Stromal cell of bone marrow (primary cell): Measurements from ENCODE around the gene CRB2.

ENCODE experiments used
- DNase-seq: peaks from one replicate; pipeline ENCODE4 v3.0.0-alpha.2; 2012; ENCODE audit warnings: low read depth

The CRB2 gene

DNA sequence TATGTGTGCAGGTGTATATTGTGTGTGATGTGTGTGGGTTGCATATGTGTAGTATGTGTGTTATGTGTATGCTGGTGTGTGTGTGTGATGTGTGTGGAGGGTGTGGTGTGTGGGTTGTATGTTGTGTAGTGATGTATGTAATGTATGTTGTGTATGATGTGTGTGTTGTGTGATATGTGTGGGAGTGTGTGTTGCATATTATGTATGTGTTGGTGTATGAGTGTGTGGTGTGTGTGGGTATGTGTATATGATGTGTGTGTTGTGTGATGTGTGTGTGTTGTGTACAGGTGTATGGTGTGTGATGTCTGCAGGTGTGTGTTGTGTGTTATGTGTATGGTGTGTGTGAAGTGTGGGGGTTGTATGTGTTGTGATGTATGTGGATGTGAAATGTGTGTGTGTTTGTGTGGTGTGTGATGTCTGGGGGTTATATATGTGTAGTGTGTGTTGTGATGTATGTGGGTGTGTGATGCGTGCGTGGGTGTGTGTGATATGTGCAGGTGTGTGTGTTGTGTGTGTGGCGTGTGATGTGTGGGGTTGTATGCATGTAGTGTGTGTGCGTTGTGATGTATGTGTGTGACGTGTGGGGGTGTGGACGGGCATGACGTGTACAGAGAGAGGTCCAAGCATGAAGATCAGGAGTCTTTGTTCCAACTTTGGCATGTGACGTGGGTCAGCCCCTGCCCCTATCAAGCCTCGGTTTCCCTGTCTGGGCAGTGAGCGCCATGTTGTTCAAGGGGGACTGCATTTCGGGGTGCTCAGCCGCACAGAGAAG lies 8.5 kb upstream of the CRB2 start:
- no peak for DNase-seq

DNA sequence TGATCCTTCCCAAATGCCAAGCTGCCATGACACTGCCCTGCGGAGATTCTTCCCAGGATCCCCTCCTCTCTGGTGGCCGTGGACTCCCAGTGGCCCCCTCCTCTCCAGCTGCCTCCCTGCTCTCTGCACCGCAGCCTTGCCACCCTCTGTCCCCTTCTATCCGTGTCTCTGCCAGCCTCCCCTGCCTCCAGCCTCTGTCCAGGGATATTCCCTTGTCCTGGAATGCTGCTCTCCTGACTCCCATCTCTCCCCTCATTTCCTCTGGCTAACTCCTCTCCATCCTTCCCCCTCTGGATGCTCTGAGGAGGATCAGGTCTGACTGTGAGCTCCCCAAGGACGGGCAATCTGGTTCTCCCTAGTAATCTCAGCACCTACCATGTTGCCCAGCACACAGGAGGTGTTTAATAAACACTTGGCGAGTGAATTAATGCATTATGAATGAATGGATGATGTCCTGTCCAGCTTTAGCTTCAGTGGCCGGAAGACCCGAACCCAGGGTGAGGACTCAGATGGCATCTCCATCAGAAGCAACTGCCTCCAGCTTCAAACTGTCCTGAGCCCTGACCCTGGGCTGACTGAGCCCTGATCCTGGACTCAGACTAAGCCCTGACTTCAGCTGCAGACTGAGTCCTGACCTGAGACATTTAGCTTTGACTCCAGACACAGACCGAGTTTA lies 7.5 kb upstream of the CRB2 start:
- DNase-seq = no peak

DNA sequence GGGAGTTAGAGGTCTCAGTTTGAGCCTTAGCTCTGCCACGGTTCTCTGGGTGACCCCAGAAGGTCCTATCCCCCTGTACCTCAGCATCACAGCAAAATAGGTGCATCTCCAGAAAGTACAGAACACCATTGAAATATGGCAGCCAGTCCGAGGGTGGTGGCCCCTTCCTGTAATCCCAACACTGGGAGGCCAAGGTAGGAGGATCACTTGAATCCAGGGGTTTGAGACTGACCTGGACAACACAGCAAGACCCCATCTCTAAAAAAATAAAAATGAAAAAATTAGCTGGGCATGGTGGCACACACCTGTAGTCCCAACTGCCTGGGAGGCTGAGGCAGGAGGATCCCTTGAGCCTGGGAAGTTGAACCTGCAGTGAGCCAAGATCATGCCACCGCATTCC lies 7.0 kb upstream of the CRB2 start:
- DNase-seq = no peak

DNA sequence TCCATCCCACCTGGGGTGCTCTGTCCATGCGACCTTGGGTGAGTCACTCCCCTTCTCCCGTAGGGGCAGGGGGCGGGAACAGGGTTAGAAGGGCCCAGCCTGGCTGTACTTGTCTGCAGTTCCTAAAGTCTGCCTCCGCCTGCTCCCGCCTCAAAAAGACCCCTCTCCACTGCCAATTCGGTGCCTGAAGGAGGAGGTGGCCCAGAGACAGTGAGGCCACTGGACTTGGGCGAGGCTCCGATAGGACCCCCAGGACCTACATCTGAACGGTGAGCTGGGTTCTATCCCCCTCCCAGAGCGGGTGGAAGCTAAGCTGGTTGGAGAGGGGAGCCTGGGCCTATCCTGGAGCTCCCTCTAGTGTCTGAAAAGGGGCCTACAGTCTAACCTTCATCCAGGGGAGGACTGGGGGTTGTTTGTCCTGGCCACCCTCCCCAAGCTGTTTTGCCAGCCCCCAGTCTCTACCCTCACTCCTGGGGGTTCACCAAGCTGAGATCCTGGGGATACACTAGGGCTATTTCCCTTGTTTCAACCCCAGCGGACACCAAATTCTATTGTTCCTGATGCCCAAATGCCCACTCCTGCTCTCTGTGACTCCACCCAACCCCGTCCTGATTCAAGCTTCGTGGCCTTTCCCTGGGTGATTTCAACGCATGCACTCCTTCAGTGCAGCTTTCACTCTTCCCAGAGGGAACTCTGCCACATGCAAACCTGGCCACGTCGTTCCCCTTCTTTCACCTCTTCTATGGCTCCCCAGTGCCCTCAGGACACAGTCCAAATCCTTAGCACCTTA lies 6.1 kb upstream of the CRB2 start:
- peak; percentile 27 for DNase-seq

DNA sequence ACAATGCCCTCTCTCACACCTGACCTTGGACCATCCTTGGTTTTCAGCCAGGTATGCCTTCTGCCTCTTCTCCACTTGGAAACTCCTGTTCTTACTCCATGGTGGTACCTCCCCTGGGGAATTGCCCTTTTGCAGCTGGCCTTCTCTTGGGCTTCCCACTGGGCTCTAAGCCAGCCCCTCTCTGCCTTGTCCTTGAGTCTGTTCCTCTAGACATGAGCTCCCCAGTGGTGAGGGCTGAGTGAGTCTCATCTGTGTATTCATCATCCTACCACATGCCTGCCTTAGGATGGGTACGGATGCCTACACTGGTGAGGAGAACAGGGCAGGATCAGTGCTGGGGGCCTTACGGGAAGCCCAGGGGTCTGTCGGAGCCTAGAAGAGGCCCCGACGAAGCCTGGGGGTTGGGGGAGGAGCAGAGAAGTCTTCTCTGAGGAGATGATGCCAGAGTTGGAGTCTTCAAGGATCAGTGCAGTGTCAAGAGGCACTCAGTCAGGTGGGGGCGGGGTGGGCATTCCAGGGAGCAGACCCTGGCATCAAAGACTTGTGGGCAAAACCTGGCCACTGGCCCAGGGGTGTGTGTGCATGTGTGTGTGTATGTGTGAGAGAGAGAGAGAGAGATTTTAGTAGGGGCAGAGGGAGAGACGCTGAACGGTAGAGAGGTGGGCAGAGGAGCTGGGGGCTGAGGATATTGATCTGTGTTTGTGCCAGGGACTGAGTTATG lies 5.2 kb upstream of the CRB2 start:
- DNase-seq = no peak

DNA sequence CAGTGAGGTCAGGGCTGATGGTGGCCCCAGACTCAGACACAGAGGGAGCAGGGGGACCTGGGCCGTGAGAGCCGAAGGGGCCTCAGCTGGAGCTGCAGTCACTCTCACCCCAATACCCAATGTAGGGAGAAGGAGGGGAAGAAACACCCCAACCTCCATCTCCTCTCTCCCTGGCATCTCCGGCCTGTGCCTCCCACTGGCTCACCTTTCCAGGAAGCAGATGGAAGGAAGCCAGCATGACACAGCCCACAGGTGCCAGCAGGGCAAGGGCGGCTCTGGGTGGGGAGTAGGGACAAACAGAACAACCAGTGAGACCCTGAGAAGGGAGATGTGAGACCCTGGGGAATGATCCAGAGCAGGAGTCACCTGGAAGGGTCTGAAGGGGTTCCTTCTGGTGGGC lies 3.0 kb upstream of the CRB2 start:
- DNase-seq = no peak

DNA sequence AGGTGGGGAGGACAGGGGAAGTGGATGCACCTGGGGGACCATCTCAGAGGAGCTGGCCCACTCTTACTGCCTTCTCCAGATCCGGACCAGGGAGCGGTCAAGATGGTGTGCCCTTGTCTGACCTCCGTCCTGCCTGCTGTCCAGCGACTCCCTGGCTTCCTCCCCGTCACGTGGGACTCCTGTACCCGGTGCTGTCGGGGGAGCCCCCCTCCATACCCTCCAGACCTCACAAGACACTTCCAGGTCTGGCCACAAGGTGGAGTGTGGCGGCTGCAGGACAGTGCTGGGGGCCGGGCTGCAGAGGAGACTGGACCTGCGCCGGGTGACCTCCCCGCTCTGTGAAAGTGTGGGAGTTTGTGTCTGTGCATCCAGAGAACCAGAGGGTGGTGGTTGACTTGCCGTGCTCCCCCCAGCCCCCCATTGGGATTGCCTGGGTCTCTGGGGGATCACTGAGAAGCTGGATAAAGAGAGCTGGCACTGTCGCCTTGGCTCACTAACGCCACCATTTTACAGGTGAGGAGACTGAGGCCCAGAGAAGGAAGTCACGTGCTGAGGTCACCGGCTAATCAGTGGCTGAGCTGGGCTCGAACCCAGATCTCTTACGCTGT lies 1.9 kb upstream of the CRB2 start:
- DNase-seq = peak; percentile 16

DNA sequence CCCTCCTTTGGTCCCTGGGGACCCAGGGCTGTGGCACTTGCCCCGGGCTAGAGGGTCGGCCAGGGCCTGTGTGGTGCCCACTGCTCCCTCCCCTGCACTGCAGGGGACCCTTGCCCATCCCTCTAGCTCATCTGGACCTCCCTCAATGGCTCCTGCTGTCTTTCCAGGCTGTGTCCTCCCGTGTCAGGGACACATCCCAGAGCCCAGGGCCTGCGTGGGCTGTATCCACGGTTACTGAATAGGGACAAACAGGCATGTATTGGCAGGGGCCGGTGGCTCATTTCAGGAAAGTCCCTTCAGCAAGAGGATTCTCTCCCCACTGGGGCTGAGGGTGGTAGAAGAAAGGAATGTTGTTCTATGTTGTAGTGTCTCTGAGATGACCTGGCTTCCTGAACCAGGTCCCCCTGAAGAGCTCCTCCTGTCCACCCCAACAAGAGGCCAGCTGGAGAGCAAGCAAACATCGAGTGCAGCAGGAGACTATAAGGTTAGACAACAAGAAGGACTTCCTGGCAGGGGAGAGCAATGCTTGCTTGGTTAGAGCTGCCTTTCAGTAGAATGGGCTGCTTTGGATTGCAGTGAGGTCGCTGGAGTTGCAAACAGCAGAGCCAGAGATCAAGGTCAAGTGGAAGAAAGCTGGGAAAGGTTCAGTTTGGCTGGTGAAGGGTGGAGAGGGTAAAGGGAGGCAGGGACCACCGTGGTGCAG lies 1.0 kb upstream of the CRB2 start:
- no peak for DNase-seq

DNA sequence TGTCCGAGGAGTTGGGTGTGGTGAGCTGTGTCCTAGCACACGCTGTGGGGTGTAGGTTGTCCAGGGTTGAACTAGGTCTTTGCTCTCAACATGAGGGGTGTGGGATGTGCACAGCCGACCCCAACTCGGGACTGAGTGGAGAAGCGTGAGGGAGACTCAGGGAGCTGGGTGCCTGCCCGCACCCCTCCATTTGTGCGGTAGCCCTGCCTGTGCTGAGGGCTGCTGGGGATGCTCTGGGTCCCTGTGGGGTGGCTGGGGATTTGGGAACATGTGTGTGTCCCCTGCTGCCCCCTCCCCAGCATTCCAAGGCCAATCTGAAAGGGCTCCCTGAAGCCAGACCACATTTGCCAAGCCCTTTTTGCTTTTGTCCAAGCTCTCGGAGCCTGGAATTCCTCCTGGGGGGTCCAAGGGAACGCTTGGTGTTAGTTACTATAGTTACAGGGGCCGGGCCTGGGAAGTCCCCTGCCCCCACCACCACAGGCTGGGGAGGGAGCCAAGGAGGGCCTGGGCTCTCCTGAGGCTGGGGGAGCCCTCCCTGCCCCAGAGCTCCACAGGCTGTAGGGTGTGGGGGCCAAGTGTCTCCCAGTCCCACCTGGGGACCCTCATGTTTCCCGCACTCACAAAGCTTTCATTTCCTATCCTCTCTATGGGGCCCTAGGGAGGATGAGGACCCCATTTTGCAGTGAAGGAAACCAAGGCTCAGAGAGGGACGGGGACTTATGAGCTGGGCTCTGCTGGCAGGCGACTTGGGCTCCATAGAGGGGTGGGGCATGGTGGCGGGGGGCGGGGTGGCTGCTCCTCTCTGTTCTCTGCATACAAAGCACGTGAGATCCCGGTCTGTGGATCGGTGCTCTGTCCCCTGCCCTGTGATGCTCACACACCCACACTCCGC lies 1.1 kb downstream of the CRB2 start:
- no peak for DNase-seq

DNA sequence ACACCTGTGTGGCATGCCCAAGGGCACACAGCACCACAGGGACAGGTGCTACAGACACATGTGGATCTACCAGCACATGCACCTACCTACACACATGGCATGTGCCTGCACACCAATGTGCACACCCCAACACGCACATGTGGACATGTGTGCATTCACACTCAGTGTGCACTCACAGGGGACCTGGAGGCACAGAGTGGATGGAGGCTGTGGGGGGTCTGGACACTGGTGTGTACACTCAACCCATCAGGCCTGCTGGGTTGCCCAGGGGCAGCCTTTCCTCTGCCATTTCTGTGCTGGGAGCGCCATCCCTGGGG lies 1.7 kb downstream of the CRB2 start:
- DNase-seq = no peak

DNA sequence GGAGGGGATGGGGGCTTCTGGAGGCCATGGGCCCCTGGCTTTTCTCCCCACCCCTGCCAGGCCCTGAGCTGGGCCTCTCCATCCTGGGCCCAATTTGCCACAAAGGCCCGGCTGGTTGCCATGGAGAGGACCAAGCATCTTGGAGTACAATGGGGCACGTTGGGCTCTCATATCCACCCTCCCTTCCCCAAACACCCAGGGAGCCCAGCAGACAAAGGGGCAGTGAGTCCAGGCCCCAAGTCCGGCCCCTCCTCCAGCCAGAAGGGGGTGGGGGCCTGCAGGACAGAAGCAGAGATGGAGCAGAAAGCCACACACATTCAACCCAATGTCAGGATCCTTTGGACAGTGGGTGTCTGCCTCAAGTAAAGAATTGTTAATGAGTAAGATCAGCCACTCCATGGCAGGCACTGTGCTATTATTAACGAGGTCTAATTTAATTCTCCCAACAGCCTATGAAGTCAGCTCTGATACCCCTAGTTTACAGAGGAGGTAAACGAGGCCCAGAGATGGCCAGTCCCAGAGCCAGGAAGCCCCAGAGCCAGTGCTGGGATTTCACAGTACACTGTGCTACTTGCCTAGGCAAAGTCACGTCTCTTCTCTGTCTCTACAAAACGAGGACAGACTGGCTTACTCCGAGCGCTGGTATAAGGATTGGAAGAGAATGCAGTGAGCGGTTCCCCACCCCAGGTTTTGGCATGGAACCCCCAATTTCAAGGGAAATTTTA lies 2.3 kb downstream of the CRB2 start:
- DNase-seq = no peak

DNA sequence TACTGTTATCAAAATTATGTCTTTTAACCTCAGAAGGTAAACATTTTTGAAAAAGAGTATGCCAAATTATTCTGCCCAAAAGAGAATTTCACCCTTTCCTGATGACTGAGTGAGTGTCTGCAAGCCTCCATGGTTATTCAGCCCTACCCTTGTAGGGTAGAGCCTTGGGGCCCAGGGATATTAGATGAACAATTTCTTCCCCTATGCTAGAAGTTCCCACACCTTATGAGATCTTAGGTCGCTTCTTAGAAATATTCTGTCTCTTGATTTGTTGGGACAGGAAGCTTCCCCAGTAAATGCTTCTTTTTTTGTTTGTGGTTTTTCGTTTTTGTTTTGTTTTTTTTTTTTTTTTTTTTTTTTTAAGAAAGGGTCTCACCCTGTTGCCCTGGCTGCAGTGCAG lies 3.1 kb downstream of the CRB2 start:
- no peak for DNase-seq

DNA sequence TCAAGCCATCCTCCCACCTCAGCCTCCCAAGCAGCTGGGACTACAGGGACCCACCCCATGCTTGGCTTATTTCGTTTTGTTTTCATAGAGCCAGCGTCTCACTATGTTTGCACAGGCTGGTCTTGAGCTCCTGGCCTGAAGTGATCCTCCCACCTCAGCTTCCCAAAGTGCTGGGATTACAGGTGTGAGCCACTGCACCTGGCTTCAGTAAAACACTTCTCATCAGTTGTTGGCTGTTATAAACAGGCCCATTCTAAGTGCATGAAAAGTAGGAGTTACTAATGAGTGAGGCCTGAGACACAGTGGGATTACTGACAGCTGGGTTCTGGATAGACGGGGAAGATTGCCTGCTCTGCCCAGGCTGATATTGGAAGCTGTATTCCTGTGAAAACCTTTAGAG lies 3.5 kb downstream of the CRB2 start:
- no peak for DNase-seq

DNA sequence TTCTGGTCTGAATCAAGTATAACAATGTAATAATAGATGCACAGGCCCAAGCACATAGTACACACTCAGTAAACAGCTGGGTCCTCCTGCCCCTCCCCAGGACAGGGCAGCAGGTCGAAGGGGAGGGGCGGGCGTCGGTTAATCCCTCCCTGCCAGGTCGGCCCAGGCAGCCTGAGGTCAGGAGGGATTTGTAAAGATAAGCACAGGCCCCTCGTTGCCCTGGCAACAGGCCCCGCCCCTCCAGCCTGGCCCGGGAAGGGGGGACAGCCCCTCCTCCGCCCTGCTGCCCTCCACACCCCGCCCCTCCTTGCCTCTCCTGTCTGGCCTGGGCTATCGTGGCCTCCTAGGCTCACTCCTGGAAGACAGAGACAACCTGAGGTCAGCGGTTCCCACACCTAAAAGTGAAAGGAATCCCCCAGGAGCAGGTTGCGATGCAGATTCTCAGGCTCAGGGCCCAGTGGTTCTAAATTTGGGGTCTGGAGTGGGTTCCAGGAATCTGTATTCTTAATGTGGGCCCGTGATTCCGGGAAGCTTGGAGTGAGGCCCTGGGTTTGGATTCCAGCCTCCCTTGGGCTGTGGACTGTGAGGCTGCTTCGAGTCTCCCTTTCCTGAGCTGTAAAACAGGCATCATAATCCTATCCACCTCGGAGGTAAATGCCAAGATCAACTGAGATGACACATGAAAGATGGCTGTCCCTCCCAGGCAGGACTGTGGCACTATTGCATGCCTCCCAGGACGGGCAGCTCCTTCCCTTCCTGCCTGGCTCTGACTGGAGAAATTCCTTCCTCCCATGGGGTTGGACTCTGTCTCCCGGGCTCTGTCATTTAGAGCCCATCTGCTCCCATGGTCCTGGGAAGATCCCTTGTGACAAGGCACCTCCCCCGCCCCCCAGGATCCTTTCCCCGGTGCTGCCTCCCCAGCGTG lies 4.4 kb downstream of the CRB2 start:
- no peak for DNase-seq

DNA sequence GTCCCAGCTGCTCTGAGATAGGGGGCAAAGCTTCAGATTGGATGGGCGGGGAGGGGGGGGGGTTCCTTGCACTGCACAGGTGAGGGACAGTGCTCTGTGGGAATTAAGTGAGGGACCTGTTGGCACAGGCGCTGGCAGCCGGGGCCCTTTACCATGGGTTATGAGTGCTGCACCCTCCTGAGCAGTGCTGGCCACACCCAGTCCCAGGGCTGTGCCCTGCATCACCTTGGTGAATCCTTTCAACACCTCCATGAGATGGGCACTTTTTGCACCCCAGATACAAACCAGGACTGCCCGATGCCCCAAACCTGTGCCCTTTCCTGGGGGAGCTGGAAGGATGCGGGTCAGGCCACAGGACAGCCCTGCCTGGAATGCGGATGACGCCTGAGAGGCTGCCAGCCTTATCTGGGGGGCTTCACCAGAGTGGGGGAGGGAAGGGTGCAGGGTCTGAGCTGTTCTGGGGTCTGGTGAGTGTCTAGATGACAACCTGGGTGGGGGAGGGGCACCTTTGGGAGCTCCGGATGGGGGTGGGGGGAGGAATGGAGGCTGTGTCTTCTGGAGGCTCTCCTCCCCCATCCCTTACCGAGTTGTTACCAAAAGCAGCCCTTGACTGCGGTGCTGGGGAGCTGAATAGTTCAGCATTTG lies 5.2 kb downstream of the CRB2 start:
- no peak for DNase-seq

DNA sequence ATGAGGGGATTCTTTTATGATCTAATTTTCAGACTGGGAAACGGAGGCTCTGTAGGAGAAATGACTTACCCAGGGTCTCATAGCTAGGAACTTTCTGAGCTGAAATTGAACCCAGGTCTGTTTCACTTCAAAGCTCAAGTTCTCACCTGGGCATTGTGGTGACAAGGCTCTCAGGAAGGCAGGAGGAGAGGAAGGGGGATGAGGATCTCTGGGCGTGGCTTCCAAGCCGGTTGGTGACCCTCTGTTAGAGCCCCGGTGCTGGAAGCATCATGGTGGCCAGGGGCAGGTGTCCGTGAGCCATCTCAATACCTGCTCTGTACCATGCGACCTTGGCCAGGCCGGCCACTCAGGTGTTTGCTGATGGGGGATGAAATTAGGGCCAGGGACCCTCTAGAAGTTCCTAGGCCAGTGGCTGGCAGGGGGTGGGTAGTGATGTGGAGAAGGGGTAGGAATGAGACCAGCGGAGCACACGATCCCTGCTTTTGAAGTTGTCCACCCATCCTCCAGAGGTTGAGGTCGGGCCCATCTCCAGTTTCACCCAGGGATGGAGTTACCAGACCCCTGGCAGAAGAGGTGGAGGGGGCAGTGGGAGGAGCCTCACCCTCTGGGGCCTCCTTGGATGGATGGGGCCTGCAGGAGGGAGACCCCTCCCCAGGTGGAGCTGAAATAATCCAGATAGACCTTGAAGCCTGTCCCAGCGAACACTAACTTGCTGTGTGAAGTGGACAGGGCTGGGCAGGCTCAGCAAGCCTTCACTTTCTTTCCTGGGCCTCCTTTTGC lies 5.9 kb downstream of the CRB2 start:
- DNase-seq = no peak

DNA sequence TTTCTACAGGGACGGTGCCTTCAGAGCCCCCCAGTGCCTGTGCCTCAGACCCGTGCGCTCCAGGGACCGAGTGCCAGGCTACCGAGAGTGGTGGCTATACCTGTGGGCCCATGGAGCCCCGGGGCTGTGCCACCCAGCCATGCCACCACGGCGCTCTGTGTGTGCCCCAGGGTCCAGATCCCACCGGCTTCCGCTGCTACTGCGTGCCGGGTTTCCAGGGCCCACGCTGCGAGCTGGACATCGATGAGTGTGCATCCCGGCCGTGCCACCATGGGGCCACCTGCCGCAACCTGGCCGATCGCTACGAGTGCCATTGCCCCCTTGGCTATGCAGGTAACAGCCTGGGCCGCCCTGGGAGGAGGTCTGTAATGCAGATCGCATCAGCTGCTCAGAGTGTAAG lies 6.9 kb downstream of the CRB2 start:
- no peak for DNase-seq
